H1 (cell line): ENCODE measurements around the gene CR2. TPM values are rescaled to one million over a fixed set of nuclear protein-coding genes. Genes with fewer than 3 reads are reported as not detected.

Experiments used
- ASH2L ChIP-seq: fragments of 200-600, 300-600 bp; sonication (generic); IDR thresholded peaks from one replicate; pipeline ENCODE4 v1.7.1; 2017; ENCODE audit warnings: low read length
- BACH1 ChIP-seq: IDR thresholded peaks from 2 replicates; pipeline ENCODE4 v1.6.1; 2012; ENCODE audit warnings: low read length, improper control_type of control experiment
- CBX8 ChIP-seq: fragments of 300-800, 300-1000 bp; sonication (generic); IDR thresholded peaks from 2 replicates; pipeline ENCODE4 v1.7.1; 2016; ENCODE audit warnings: low read depth, low read length, borderline replicate concordance
- CREB1 ChIP-seq: IDR thresholded peaks from 2 replicates; pipeline ENCODE4 v1.6.1; 2012; ENCODE audit warnings: inconsistent platforms
- EGR1 ChIP-seq: IDR thresholded peaks from 2 replicates; pipeline ENCODE4 v1.6.1; 2011; ENCODE audit warnings: low read depth, low read length, borderline replicate concordance
- POLR2A ChIP-seq, 2 experiments: IDR thresholded peaks; 1 replicate in 1 of 2; 2 replicates in 1 of 2; pipeline ENCODE4 v1.6.1; 2011; ENCODE audit warnings: low read depth in 2 of 2, low read length in 2 of 2, mild to moderate bottlenecking in 2 of 2; ENCODE audit errors: control extremely low read depth in 1 of 2
- RXRA ChIP-seq: IDR thresholded peaks from 2 replicates; pipeline ENCODE4 v1.6.1; 2011; ENCODE audit warnings: low read depth, mild to moderate bottlenecking, low read length, moderate library complexity; ENCODE audit not compliant: insufficient read depth
- SAP30 ChIP-seq: fragments of 300-600 bp; sonication (generic); IDR thresholded peaks from 2 replicates; pipeline ENCODE4 v1.7.1; 2012; ENCODE audit warnings: low read length, moderate library complexity, mild to moderate bottlenecking, inconsistent platforms; ENCODE audit not compliant: insufficient read depth, insufficient replicate concordance
- SP4 ChIP-seq: IDR thresholded peaks from 2 replicates; pipeline ENCODE4 v1.6.1; 2012; ENCODE audit warnings: low read length, inconsistent platforms
- TAF7 ChIP-seq: optimal IDR thresholded peaks from 2 replicates; pipeline ENCODE3; 2011; ENCODE audit warnings: low read depth, mild to moderate bottlenecking, inconsistent platforms, low read length, moderate library complexity, borderline replicate concordance
- polyA plus RNA-seq, 7 experiments: library from polyadenylated mRNA; depleted of rRNA in 3 of 7; stranded (reverse) in 5 of 7; unstranded in 2 of 7; fragments of >200 nt in 5 of 7; fragments of 200-250 nt in 2 of 7; gene quantifications; 1 replicate in 5 of 7; 2 replicates in 1 of 7; 4 replicates in 1 of 7; pipeline versions ENCODE4 v1.2.1 to v1.2.3, GENCODE V29; 2011 to 2013; ENCODE audit warnings: missing spikeins in 2 of 7, mixed read lengths in 2 of 7
- total RNA-seq: library from RNA; stranded (reverse); fragmentation: NEBNext Ultra II Directional; extraction: Animal tissue kit (Norgen Biotek cat#: 25700); gene quantifications from 2 replicates; pipeline ENCODE4 v1.2.1, GENCODE V29; 2021
- TF ChIP-seq, protein P1 (sequence below): fragments of 300-600 bp; sonication (generic); IDR thresholded peaks from 2 replicates; pipeline ENCODE4 v1.7.1; 2012; ENCODE audit warnings: low read length, moderate library complexity, mild to moderate bottlenecking, inconsistent platforms; ENCODE audit not compliant: insufficient replicate concordance

CR2 gene
- total and polyA plus RNA-seq, 2 of the 8 experiments (the other 6 are each of a cell fraction or from before 2014, with no cell fraction given): 1.7 to 3.0 TPM

DNA sequence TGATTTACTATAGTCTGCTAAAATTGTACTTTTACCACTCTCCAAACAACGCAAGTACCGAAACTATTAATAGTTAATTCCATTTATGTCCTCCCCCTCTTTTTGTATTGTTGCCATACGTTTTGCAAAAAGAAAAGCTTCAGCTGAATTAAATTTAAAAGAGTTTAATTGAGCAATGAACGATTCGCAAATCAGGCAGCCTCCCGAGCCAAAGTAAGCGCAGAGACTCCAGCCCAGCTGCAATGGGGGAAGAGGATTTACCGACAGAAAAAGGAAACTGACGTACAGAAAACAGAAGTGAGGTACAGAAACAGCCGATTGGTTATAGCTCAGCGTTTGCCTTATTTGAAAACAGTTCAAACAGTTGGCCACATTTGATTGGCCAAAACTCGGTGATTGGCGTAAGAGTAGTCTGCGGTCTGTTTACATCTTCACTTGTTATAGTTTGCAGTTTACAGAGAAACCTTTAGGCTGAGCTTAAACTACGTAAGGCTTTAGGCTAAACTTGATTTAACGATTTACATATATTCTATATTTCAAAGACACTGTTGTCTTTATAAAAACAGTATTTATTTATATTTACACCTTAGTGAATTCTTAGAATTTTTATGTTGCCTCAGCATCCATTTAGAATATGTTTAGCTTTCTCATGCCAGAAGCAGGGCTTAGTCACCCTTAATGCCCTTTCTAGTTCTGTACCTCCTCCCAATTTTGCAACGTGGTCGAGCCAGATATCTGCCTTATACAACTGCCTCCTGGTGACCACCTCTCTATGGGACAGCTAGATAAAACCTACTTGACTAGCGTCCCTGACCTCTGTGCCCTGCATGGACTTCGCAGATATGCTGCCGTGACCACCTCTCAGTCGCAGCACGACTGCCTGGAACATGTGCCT, 65.6 kb downstream of the CR2 start (continued):
- TF ChIP-seq, protein P1, sequence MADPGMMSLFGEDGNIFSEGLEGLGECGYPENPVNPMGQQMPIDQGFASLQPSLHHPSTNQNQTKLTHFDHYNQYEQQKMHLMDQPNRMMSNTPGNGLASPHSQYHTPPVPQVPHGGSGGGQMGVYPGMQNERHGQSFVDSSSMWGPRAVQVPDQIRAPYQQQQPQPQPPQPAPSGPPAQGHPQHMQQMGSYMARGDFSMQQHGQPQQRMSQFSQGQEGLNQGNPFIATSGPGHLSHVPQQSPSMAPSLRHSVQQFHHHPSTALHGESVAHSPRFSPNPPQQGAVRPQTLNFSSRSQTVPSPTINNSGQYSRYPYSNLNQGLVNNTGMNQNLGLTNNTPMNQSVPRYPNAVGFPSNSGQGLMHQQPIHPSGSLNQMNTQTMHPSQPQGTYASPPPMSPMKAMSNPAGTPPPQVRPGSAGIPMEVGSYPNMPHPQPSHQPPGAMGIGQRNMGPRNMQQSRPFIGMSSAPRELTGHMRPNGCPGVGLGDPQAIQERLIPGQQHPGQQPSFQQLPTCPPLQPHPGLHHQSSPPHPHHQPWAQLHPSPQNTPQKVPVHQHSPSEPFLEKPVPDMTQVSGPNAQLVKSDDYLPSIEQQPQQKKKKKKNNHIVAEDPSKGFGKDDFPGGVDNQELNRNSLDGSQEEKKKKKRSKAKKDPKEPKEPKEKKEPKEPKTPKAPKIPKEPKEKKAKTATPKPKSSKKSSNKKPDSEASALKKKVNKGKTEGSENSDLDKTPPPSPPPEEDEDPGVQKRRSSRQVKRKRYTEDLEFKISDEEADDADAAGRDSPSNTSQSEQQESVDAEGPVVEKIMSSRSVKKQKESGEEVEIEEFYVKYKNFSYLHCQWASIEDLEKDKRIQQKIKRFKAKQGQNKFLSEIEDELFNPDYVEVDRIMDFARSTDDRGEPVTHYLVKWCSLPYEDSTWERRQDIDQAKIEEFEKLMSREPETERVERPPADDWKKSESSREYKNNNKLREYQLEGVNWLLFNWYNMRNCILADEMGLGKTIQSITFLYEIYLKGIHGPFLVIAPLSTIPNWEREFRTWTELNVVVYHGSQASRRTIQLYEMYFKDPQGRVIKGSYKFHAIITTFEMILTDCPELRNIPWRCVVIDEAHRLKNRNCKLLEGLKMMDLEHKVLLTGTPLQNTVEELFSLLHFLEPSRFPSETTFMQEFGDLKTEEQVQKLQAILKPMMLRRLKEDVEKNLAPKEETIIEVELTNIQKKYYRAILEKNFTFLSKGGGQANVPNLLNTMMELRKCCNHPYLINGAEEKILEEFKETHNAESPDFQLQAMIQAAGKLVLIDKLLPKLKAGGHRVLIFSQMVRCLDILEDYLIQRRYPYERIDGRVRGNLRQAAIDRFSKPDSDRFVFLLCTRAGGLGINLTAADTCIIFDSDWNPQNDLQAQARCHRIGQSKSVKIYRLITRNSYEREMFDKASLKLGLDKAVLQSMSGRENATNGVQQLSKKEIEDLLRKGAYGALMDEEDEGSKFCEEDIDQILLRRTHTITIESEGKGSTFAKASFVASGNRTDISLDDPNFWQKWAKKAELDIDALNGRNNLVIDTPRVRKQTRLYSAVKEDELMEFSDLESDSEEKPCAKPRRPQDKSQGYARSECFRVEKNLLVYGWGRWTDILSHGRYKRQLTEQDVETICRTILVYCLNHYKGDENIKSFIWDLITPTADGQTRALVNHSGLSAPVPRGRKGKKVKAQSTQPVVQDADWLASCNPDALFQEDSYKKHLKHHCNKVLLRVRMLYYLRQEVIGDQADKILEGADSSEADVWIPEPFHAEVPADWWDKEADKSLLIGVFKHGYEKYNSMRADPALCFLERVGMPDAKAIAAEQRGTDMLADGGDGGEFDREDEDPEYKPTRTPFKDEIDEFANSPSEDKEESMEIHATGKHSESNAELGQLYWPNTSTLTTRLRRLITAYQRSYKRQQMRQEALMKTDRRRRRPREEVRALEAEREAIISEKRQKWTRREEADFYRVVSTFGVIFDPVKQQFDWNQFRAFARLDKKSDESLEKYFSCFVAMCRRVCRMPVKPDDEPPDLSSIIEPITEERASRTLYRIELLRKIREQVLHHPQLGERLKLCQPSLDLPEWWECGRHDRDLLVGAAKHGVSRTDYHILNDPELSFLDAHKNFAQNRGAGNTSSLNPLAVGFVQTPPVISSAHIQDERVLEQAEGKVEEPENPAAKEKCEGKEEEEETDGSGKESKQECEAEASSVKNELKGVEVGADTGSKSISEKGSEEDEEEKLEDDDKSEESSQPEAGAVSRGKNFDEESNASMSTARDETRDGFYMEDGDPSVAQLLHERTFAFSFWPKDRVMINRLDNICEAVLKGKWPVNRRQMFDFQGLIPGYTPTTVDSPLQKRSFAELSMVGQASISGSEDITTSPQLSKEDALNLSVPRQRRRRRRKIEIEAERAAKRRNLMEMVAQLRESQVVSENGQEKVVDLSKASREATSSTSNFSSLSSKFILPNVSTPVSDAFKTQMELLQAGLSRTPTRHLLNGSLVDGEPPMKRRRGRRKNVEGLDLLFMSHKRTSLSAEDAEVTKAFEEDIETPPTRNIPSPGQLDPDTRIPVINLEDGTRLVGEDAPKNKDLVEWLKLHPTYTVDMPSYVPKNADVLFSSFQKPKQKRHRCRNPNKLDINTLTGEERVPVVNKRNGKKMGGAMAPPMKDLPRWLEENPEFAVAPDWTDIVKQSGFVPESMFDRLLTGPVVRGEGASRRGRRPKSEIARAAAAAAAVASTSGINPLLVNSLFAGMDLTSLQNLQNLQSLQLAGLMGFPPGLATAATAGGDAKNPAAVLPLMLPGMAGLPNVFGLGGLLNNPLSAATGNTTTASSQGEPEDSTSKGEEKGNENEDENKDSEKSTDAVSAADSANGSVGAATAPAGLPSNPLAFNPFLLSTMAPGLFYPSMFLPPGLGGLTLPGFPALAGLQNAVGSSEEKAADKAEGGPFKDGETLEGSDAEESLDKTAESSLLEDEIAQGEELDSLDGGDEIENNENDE: no peak
- TF ChIP-seq SP4 (no peak), POLR2A (IDR thresholded peaks at IDR 0.05; ENCODE audit: control extremely low read depth in 1 of 2, low read depth in 2 of 2, low read length in 2 of 2) (no peak), CBX8 (no peak), RXRA (no peak), TAF7 (no peak), ASH2L (no peak), SAP30 (no peak), CREB1 (no peak), EGR1 (no peak), BACH1 (no peak)
